Calu3 (cell line): ENCODE data around the gene TMEM221. TPM values are rescaled to one million over a fixed set of nuclear protein-coding genes. Genes with fewer than 3 reads are reported as not detected.

ENCODE experiments used
- BruUV-seq: library from RNA; stranded (reverse); fragments of 400-500 nt; replicated peaks from 2 replicates; lab custom pipeline; 2021; lab: Mats Ljungman, UMichigan
- CTCF ChIA-PET: fragments of 300-600 bp; sonication (Branson Sonifier 250); formaldehyde crosslinking; loops from one replicate; lab custom pipeline; 2022; ENCODE audit warnings: antibody characterized with exemption; lab: Charles Lee
- DNase-seq: peaks from one replicate; pipeline ENCODE4 v3.0.0; 2022
- H3K27ac Mint-ChIP-seq: one replicate; pipeline ENCODE4 v1.8.0; 2022; ENCODE audit warnings: mixed read lengths; ENCODE audit not compliant: unreplicated experiment
- H3K27me3 Mint-ChIP-seq: one replicate; pipeline ENCODE4 v1.8.0; 2022; ENCODE audit warnings: mixed read lengths; ENCODE audit not compliant: unreplicated experiment
- H3K36me3 Mint-ChIP-seq: one replicate; pipeline ENCODE4 v1.8.0; 2022; ENCODE audit warnings: mild to moderate bottlenecking, moderate library complexity, mixed read lengths; ENCODE audit not compliant: insufficient read depth, unreplicated experiment
- H3K4me1 Mint-ChIP-seq: one replicate; pipeline ENCODE4 v1.8.0; 2022; ENCODE audit warnings: mild to moderate bottlenecking, low read depth, mixed read lengths; ENCODE audit not compliant: unreplicated experiment
- H3K4me3 Mint-ChIP-seq: one replicate; pipeline ENCODE4 v1.8.0; 2022; ENCODE audit warnings: mild to moderate bottlenecking, low read depth, moderate library complexity, mixed read lengths; ENCODE audit not compliant: unreplicated experiment
- H3K9me3 Mint-ChIP-seq: one replicate; pipeline ENCODE4 v1.8.0; 2022; ENCODE audit warnings: low read depth, mixed read lengths; ENCODE audit not compliant: unreplicated experiment
- CTCF ChIP-seq: fragments of 200-600 bp; IDR thresholded peaks from one replicate; pipeline ENCODE4 v1.8.0; 2022; ENCODE audit warnings: antibody characterized with exemption; ENCODE audit not compliant: unreplicated experiment
- intact Hi-C: fragments of 100-400 bp; cut with micrococcal nuclease; formaldehyde crosslinking; loops from one replicate; pipeline ENCODE4 v1.10.0; 2022; ENCODE audit not compliant: unreplicated experiment
- total RNA-seq: library from RNA; stranded (reverse); gene quantifications from 2 replicates; pipeline ENCODE4 v1.2.3, GENCODE V29; 2022

TMEM221 gene
- total RNA-seq, 1 experiment from 2014 or later, result 0.59 TPM

- Mint-ChIP-seq H3K9me3 (no peaks in the 10 kb centered on the region), H3K27ac (no peak within 1 kb of the TSS), H3K4me3 (no peak within 1 kb of the TSS), H3K27me3 (peaks cover 11% of the 10 kb centered on the region), H3K36me3 (no peaks in the 10 kb centered on the region), H3K4me1 (no peaks in the 10 kb centered on the region)
- no TSS peak for BruUV-seq
- intact Hi-C loops, result no loop called here
- DNase-seq, result no peak
- CTCF ChIA-PET, result no interaction called here
- TF ChIP-seq CTCF, result no peak
These were observed 43.0 kb downstream of the TMEM221 start, which contains the start of gene BST2 for GRCh38 chr19:17405250-17406045. Gene BST2, minus strand, starts transcription at chr19:17405630. Its CDS starts 55 bp downstream, at chr19:17405575.

- peaks cover 11% of the 10 kb centered on the region for H3K27me3 Mint-ChIP-seq
- no peak for DNase-seq
- no peaks in the 10 kb centered on the region for H3K4me1 Mint-ChIP-seq
- H3K36me3 Mint-ChIP-seq, result no peaks in the 10 kb centered on the region
- TF ChIP-seq CTCF, result no peak
- CTCF ChIA-PET, result no interaction called here
- no TSS peak for BruUV-seq
- H3K9me3 Mint-ChIP-seq, result no peaks in the 10 kb centered on the region
- no peak overlapping the region for H3K4me3 Mint-ChIP-seq
- intact Hi-C loops, result no loop called here
- H3K27ac Mint-ChIP-seq, result no peak overlapping the region
These were observed 43.7 kb downstream of the TMEM221 start for GRCh38 chr19:17404621-17405249.

GRCh38 chr19:17404015-17404414, 44.5 kb downstream of the TMEM221 start:
- no peak for DNase-seq
- Mint-ChIP-seq H3K9me3 (no peaks in the 10 kb centered on the region), H3K27ac (no peak overlapping the region), H3K4me3 (no peak overlapping the region), H3K27me3 (peaks cover 11% of the 10 kb centered on the region), H3K36me3 (no peaks in the 10 kb centered on the region), H3K4me1 (no peaks in the 10 kb centered on the region)
- CTCF ChIA-PET, result interaction anchor here (0.5 kb wide), 1 partner anchor 194 kb away, joined by 3 read pairs; no protein-coding TSS in a partner anchor
- intact Hi-C loops, result no loop called here
- no peak for TF ChIP-seq CTCF
- no TSS peak for BruUV-seq

- Mint-ChIP-seq H3K9me3 (no peaks in the 10 kb centered on the region), H3K27me3 (peaks cover 11% of the 10 kb centered on the region), H3K4me1 (no peaks in the 10 kb centered on the region), H3K4me3 (no peak overlapping the region), H3K36me3 (no peaks in the 10 kb centered on the region), H3K27ac (no peak overlapping the region)
- intact Hi-C loops, result no loop called here
- no peak for DNase-seq
- no TSS peak for BruUV-seq
- TF ChIP-seq CTCF, result no peak
- CTCF ChIA-PET, result interaction anchor here (0.5 kb wide), 1 partner anchor 195 kb away, joined by 3 read pairs; no protein-coding TSS in a partner anchor
These were observed 45.2 kb downstream of the TMEM221 start for GRCh38 chr19:17402982-17403855.
